Activated CD4-positive, CD25-positive, alpha-beta regulatory T cell treated with anti-CD3 and anti-CD28 coated beads, Interleukin-2, amount 50 U/mL, for 24 hours (primary cell): Measurements from ENCODE around the gene SPINK4.

Experiments used
- ATAC-seq, 2 donors: fragments of 150-1000 bp; cut with Tn5 transposase; one replicate each; pipeline ENCODE4 v1.10.0; 2021; ENCODE audit warnings: mild to moderate bottlenecking in 1 of 2, moderate library complexity in 1 of 2

The SPINK4 gene

DNA sequence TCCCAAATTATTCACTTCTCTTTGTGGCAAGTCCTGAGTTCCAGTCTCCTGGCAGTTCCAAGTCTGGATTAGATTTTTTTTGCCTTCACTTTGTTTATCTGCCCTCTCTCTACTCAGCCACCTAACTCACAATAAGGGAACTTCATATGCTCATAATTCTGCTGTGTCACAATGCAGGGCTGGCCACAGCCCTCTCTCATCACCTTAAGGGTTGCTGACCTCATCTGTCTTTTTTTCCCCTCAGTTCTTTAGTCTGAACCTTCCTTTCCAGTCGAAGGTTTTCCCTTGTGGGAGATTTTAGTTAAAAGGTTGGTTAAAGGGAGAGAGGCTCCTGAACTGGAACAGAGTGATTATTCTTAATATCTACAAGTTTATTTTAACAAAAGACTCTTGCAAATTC lies 20.4 kb downstream of the SPINK4 start:
- ATAC-seq = no peak

DNA sequence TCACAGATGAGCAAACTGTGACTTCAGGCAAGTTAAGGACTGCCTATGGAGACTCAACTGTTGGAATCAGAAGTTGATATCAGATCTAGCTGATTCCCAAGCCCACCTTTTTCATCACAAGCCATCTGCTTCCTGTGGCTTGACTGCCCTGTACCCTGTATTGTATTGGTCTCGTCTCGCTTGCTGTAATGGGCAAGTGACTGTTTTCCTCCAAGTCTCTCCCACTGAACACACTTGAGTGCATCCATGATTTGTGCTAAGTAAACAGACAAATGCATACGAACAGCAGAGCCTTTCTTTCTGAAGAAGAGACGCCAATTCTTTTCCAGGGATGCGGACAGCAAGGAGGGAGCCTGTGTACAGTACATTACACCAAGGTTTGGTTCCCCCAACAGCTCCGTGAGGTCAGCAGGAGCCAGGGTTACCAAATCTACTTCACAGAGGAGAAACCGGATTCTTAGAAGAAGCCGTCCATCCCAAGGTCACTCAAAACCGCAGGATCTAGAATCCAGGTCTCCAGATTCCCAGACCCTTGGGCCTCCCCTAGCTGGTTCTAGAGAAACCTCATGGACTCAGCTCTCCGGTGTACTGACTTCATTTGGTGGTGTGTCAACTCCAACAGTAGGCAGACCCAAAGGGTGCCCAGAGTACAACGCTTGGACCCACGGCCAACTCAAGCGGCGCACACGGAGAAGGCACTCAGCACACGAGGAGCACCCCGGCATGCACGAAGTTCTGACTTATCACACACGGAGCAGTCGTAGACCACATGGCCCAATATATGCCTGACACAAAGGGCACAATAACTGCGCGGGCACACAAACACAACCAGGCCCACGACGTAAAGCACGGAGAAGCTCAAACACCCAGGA lies 23.4 kb downstream of the SPINK4 start:
- ATAC-seq = no peak

DNA sequence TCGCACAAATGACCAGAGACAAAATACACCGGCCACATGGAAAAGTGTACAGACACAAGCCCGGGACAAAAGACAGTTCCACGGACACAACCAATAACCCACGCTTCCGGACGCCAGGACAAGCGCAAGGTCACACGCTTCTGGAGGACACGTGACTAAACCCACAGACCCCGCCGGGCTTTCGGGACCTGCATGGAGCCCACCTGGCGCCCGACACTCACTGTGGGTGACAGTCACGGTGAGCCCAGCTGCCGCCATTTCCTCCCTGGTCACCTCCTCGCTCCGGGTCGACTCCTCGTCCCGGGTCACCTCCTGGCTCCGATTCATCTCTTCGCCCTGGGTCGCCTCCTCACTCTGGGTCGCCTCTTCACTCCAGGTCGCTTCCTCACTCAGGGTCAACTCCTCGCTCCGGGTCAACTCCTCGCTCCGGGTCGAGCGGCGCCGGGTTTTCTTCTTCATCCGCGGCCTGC lies 24.1 kb downstream of the SPINK4 start:
- ATAC-seq = peak; percentile 3 to 5

DNA sequence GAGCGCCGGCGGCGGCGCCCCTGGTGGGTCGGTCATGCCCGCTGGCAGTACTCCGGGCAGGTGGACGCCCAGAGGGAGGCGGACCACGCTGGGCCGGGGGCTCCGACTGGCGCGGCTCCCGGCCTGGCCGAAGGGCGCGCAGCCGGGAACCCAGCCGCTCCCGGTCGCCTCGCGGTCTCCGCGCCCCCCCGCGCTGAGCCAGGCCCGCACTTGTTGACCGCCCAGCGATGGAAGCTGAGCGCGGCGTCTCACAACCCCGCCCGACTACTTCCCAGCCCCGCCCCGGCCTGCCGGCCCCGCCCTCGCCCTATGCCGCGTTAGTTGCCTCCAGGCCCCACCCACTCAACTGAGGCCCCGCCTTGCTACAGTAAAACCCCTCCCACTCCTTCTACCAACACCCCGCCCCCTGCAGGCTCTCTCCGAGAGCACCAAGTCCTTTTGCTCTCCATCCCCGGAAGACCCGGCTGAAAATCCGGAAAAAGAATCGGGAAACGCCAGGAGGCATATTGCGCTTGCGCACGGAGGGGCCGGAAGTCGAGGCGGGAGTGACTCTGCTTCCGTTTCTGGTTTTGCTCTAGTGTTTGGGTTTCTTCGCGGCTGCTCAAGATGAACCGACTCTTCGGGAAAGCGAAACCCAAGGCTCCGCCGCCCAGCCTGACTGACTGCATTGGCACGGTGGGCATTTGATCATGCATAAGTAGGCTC lies 24.7 kb downstream of the SPINK4 start, which contains the start of the genes BAG1 and CHMP5:
BAG1 (minus strand) TSS at position 236 of the 705 bp plus-strand sequence.
CHMP5 (plus strand) TSS at position 577 of the 705 bp plus-strand sequence; CDS start at position 607, 30 bp downstream.
- ATAC-seq = peak; percentile 87 to 89

DNA sequence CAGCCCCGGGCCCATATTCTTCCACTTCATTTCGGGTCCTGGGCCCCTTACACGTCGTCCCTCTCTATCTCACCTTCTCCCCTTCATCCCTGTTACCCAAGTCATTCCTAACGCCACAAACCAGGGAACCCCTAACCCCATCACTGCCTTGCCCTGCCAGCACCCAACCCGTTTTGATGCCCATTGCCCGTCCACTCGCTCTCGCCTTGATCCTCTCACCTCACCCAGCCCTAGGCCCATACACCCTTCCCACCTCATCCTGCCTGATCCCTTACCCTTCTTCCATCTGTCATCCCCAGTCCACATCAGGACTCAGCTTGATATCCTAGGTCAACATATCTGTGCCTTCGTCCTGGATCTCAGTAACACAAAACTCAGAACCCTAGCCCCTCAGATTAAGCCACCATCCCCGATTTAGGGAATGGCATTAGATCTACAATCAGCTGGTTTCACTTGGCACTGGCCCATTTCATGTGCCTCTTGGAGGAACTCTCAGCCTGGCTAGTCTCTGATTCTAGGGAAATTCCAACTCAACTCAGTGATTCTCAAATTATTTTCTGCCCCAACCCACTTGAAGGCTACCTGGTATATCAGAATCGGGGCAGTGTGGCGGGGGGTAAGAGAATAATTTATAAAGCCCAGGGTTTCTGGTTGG lies 25.4 kb downstream of the SPINK4 start:
- no peak for ATAC-seq

DNA sequence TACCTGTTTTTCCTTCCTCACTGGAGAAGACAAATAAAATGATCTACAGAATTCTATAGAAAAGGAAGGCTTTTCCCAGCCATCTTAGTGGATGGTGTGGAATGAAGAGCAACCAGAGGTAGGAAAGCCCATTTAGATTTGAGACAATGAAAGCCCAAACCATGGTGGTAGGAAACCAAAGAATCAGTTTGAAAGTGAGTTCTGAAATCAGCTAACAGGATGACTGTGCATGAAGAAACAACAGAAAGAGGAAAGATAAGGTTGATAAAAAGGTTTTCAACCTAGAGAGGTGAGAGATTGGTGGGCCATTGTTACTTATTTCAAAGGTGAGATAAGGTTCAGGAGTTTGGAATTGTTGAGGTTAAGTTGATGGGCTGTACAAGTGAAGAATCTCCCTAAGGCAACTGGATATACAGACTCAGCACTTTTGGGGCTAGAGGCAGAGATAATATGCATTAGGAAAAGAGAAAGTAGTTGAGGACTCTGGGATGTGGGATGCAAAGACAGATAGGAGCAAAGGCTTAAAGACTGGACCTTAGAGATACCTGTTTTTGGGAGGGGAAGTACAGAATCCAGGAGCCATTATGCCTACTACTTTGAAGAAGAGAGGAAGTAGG lies 27.3 kb downstream of the SPINK4 start:
- no peak for ATAC-seq

DNA sequence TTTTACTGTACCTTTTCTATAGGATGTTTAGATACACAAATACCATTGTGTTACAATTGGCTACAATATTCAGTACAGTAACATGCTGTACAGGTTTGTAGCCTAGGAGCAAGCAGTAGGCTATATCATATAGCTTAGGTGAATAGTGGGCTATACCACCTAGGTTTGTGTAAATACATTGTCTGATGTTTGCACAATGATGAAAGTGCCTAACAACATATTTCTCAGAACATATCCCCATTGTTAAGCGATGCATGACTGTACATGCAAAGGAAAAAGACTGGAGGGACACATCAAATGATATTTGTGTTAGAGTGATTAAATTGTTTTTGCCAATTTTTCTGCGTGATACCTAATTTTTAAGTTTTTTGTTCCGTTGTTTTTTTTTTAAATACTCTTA lies 30.2 kb downstream of the SPINK4 start:
- no peak for ATAC-seq

DNA sequence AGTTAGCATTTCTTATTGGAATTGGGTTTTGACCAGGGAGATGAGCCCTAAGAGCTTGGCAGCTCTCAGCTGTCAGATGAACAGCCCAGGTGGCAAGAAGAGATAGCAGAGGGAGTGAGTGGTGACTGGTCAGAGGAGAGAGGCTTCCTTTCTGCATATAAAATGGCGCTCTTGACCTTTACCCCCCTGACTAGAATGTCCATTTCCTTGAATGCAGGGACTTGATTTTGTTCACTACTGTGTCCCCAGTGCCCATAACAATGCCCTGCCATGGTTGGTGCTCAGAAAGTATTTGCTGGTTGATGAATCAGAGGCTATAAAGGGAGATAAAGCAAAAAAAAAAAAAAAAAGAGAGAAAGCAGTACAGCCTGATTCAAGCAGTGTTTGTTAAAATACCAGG lies 32.1 kb downstream of the SPINK4 start:
- ATAC-seq = no peak

DNA sequence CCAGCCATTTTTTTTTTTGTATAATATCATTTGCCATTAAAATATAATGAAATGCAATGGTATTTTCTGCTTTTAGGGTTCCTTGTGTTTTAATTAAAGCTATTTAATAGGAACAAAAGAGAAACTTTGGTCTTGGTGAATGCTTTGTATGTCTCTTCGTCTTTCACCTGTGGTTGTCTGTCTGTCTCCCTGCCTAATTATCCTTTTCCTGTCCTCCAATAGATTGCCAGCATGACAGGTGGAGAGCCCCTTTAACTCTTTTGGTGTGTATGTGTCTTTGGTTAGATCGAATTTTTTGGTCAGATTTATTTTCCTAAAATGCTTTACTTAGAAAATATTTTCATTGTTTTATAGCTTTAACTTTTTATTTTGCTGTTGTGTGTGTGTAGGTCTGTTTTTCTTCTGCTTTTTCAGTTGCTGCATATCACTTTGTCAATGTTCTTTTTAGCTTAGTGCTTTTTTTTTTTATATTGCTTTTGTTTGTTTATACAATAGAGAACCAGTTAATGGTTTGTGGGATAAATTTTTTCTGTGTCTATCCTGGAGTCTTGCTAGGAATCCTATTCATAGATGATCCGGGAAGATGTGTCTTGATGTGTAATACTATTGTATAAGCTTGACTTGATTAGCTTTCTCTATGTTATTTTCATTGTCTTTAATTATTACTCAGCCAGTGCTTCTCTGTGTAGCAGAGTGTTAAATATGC lies 33.5 kb downstream of the SPINK4 start:
- ATAC-seq = no peak

DNA sequence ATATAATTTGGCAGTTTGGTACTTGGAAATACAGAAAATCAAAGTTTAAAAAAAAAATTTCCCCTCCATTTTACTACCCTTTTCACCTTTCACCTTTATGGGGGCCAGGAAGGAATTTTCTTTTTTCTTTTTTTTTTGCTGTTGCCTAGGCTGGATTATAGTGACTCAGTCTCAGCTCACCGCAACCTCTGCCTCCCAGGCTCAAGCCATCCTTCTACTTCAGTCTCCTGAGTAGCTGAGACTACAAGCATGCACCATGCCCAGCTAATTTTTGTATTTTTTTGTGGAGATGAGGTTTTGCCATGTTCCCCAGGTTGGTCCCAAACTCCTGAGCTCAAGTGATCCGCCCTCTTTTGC lies 34.0 kb downstream of the SPINK4 start:
- no peak for ATAC-seq

DNA sequence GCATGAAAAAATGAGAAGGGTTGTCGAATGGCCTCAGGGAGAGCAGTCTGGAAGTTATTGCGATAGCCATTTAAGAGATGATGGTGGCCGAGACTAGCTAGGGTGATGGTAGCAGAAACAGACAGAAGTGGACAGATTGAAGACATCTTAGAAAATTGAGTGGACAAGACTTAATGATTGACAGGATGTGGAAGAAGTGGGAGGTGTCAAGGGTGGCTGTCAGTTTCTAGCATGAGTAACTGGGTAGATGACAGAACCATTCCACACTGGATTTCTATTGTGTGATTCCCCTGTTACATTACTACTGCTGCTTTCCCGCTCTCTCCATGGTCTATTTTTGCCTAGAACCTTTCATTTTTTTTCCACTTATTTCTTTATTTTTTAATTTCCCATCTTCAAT lies 37.5 kb downstream of the SPINK4 start:
- no peak for ATAC-seq

DNA sequence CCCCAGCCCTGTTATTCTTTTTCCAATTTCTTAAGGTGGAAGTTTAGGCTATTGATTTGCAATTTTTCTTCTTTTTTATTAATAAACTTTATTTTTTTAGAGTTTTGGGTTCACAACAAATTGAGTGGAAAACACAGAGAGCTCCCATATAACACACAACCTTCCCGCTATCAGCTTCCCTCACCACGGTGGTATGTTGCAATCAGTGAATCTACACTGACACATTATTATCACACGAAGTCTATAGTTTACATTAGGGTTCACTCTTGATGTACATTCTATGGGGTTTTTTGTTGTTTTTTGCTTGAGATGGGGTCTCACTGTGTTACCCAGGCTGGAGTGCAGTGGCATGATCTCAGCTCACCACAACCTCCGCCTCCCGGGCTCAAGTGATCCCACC lies 45.5 kb downstream of the SPINK4 start:
- no peak for ATAC-seq

DNA sequence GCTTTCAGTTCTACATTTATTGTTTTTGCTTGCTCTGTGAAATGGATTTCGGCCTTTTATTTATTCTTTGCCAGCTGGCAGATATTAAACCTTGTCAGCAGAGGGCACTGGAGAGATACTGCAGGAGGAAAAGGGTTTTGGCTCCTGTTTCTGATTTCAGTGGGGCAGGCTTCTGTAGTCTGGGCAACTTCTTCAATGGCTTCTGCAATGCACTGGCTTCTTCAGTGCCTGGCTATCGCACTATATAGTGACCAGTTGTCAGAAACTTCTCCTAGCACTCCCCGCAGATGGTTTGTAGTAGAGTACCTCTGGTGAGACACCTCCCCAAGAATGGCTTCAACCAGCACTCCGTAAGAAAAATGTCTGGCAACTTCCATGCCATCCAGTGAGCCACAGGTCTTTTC lies 47.1 kb downstream of the SPINK4 start:
- ATAC-seq = no peak

DNA sequence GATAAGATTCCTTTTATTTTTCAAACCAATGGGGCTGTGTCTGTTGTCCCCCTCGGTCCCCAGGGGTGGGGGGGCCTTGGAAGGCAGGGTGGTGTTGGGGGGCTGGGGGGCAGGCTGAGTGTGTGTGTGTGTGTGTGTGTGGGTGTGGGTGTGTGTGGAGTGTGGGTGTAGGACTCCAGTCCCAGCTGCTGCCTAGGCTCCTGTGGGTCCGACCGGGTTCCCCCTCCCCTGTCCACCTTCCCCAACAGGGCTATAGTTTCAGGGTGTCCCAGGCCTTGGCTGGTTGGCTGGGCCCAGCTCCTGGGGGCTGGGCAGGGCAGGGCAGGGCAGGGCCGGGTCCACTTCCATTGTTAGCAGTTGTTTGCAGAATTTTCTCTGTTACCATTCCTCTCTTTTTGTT lies 48.3 kb downstream of the SPINK4 start:
- ATAC-seq = no peak

DNA sequence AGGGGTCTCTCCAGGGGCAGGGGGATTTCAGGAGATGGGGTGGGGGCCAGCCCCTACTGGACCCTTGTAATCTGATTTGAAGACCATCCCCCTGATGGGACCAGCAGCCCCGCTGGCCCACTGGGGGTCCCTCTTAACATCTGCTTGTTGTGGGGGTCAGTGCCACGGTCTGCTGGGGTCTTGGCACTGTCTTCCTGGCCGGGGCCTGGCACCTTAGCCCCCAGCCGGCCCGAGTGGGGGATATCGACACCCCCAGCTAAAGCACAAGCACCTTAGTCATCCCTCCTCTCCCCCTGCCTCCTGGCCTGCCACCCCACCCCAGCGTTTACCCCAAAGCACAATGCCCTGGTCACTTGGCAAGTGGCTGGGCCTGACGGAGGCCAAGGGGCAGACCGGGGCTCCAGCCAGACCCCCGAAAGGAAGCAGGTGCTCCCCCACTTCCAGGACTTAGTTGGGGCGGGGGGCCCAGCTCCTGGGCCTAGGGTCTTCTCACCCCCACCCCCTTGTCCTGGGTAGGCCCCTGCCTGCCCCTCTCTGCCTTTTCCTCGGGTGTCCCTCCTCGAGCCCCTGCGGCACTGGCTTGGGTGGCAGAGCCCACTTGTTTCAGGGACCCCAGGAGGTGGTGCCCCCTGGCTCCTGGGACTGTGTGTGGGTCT lies 49.0 kb downstream of the SPINK4 start:
- no peak for ATAC-seq

DNA sequence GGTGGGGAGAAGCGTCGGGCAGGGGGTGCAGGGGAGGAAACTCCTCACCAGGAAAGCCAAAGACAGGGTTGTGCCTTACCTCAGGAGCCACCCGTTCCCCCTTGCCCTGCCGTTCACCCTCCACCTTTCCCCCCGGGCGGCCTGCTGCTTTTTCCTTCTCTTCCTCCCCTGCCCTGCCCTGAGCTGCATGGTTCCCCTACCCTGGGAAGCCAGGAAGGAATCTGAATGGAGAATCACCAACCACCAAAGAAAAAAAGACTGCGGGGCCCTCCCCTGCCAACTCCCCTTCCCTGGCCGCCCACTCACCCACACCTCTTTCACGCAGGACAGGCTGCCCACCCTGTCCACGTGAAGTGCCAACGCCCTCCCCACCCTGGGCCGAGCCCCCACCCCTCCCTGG lies 49.5 kb downstream of the SPINK4 start:
- no peak for ATAC-seq

DNA sequence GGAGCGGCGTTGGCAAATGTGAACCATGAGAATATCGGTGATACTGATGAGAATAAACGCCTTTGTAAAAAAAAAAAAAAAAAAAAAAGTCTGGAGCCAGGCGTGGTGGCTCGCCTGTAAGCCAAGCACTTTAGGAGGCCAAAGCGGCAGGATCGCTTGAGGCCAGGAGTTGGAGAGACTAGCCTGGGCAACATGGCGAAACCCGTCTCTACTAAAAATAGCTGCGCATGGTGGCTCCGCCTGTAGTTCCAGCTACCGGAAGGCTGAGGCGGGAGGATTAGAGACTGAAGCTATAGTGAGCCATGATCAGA lies 49.9 kb downstream of the SPINK4 start:
- ATAC-seq = no peak

DNA sequence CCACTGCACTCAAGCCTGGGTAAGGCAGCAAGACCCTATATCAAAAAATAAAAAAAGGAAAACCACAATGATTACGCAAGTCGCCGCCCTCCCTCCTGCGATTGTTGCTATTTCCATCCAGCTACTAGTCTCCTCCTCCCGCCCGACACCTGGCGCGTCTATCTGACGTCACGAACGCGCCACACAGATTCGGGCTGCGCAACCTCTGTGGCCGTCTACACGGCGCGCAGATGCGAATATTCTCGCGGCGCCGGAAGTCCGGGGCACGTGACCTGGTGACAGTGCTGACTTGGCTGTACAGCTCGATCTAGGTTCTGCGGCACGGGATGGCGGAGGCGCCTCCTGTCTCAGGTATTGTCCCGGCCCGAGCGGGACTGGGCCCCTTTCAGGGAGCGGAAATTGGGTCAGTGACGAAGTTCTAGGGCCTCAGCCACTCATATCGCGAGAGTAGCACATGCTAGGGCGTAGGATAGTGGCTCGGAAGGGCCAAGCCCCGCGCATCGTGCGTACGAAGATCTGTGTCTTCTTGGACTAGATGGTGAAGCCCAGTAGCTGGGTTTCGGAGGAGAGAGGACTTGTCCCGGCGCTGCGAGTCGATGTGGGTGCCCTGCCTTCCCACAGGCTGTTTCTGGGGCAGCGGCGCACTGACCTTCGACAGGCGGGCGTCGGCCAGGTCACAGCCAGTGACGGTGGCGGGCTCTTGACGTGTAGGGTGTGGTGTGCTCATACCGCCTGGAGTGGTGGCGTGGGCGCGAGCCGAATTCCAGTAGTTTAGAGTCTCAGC lies 50.5 kb downstream of the SPINK4 start, which contains the start of gene NFX1:
NFX1 (plus strand) TSS at position 270 of the 784 bp plus-strand sequence; CDS start at position 327, 57 bp downstream.
- peak; percentile 89 to 93 for ATAC-seq

DNA sequence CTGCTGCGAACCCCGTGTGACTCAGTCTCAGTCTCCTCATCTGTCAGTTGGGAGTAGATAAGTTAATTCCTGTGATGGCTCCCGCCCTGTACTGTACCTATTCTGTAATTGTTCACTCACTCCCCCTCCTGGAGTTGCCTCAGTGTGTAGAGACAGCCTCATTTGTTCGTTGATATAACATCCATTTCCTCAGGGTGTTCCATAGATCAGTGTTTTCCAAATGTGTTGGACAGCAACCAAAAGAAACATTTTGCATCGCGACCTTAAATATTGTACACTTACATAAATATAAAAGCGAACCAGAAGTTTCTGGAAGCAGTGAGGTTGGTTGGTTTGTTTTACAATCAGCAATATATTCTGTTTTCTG lies 51.0 kb downstream of the SPINK4 start:
- ATAC-seq = no peak

DNA sequence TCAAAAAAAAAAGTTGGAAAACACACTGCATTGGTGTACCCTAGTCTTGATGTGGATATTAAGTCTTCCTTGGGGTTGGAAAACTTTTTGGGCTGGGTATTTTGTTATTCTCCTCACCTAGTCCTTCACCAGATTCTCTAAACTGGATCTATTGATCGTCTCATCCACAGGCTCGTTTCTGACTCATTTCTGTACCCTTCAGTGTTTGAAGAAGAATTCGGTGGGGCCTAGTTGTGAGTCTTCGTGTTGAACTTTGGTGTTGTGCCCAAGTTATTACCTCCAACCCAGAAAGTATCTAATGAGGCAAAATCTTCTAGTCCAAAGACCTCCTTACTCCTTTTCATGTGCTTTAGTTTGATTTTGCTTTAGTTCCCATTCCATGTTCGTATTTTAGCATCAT lies 51.9 kb downstream of the SPINK4 start:
- ATAC-seq = no peak

DNA sequence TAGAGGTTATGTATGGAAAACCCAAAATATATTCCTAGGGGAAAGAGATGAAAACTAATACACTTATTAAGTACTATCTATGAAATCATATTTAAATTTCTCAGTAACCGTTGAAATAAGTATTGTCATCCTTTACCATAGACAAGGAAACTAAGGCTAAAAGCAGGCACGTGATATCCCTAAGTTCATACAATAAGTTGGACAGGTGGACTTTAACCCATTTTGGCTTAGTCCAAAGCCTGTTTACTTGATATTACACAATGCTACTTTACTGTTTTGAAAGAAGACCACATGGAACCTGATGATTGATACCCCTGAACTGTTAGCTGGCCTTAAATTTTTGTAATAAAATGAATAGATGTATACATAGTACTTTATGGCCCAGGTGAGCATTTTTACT lies 53.8 kb downstream of the SPINK4 start:
- ATAC-seq = no peak
